H9 (cell line): ENCODE measurements around the gene MUTYH. TPM values are rescaled to one million over a fixed set of nuclear protein-coding genes. Genes with fewer than 3 reads are reported as not detected.

ENCODE experiments used
- DNase-seq: peaks from one replicate; pipeline ENCODE4 v3.0.0-alpha.2; 2017
- H2AFZ ChIP-seq: one replicate; pipeline ENCODE4 v1.6.1; 2013; ENCODE audit warnings: mild to moderate bottlenecking, low read length, control low read depth, moderate library complexity
- H2AK5ac ChIP-seq: 2 replicates; pipeline ENCODE4 v1.6.1; 2013; ENCODE audit warnings: low read length, control low read depth, mixed read lengths; ENCODE audit not compliant: insufficient read length
- H2BK120ac ChIP-seq: one replicate; pipeline ENCODE4 v1.6.1; 2013; ENCODE audit warnings: low read depth, mild to moderate bottlenecking, low read length, control low read depth, inconsistent platforms; ENCODE audit not compliant: poor library complexity, severe bottlenecking
- H2BK12ac ChIP-seq: 2 replicates; pipeline ENCODE4 v1.6.1; 2013; ENCODE audit warnings: low read length, control low read depth, mixed read lengths, low read depth; ENCODE audit not compliant: insufficient read length
- H2BK15ac ChIP-seq: 2 replicates; pipeline ENCODE4 v1.6.1; 2013; ENCODE audit warnings: low read depth, low read length, control low read depth
- H2BK20ac ChIP-seq: one replicate; pipeline ENCODE4 v1.6.1; 2013; ENCODE audit warnings: low read depth, mild to moderate bottlenecking, low read length, control low read depth, inconsistent platforms; ENCODE audit not compliant: poor library complexity, severe bottlenecking
- H2BK5ac ChIP-seq: 2 replicates; pipeline ENCODE4 v1.6.1; 2013; ENCODE audit warnings: low read length, control low read depth, mixed read lengths; ENCODE audit not compliant: insufficient read length
- H3K14ac ChIP-seq: 2 replicates; pipeline ENCODE4 v1.6.1; 2013; ENCODE audit warnings: low read length, control low read depth; ENCODE audit not compliant: insufficient read depth
- H3K18ac ChIP-seq: 2 replicates; pipeline ENCODE4 v1.6.1; 2013; ENCODE audit warnings: low read depth, mild to moderate bottlenecking, mixed read lengths, low read length, control low read depth; ENCODE audit not compliant: insufficient read length
- H3K23ac ChIP-seq: 2 replicates; pipeline ENCODE4 v1.6.1; 2013; ENCODE audit warnings: low read length, control low read depth, mixed read lengths, low read depth; ENCODE audit not compliant: insufficient read length
- H3K23me2 ChIP-seq: 2 replicates; pipeline ENCODE4 v1.6.1; 2013; ENCODE audit warnings: low read depth, mild to moderate bottlenecking, mixed read lengths, low read length, control low read depth; ENCODE audit not compliant: insufficient read length, poor library complexity, severe bottlenecking
- H3K27ac ChIP-seq: 2 replicates; pipeline ENCODE4 v1.5.1; 2013; ENCODE audit warnings: low read length, control low read depth, mixed read lengths, low read depth; ENCODE audit not compliant: insufficient read length
- H3K27me3 ChIP-seq: 2 replicates; pipeline ENCODE4 v1.6.1; 2013; ENCODE audit warnings: low read length, control low read depth, inconsistent platforms; ENCODE audit not compliant: insufficient read depth
- H3K4ac ChIP-seq: 2 replicates; pipeline ENCODE4 v1.6.1; 2013; ENCODE audit warnings: low read depth, mild to moderate bottlenecking, control low read depth, inconsistent platforms, low read length, moderate library complexity
- H3K4me1 ChIP-seq: 2 replicates; pipeline ENCODE4 v1.6.1; 2013; ENCODE audit warnings: low read length, control low read depth, inconsistent platforms; ENCODE audit not compliant: insufficient read depth
- H3K4me2 ChIP-seq: 2 replicates; pipeline ENCODE4 v1.6.1; 2013; ENCODE audit warnings: low read length, control low read depth, mixed read lengths; ENCODE audit not compliant: insufficient read length, insufficient read depth
- H3K56ac ChIP-seq: 2 replicates; pipeline ENCODE4 v1.6.1; 2013; ENCODE audit warnings: low read depth, mild to moderate bottlenecking, mixed read lengths, low read length, control low read depth; ENCODE audit not compliant: insufficient read length
- H3K79me1 ChIP-seq: 2 replicates; pipeline ENCODE4 v1.6.1; 2013; ENCODE audit warnings: low read depth, mild to moderate bottlenecking, moderate library complexity, low read length, control low read depth, inconsistent platforms; ENCODE audit not compliant: insufficient read depth, poor library complexity, severe bottlenecking
- H3K79me2 ChIP-seq: 2 replicates; pipeline ENCODE4 v1.6.1; 2013; ENCODE audit warnings: low read length, control low read depth, inconsistent platforms; ENCODE audit not compliant: insufficient read depth
- H3K9ac ChIP-seq: 2 replicates; pipeline ENCODE4 v1.6.1; 2013; ENCODE audit warnings: low read length, control low read depth, mixed read lengths; ENCODE audit not compliant: insufficient read length; ENCODE audit errors: extremely low read depth
- H3K9me3 ChIP-seq: one replicate; pipeline ENCODE4 v1.6.1; 2013; ENCODE audit warnings: low read depth, low read length, inconsistent platforms; ENCODE audit not compliant: control insufficient read depth
- H3T11ph ChIP-seq: one replicate; pipeline ENCODE4 v1.6.1; 2013; ENCODE audit warnings: mild to moderate bottlenecking, low read length, control low read depth, inconsistent platforms
- H4K20me1 ChIP-seq: one replicate; pipeline ENCODE4 v1.6.1; 2013; ENCODE audit not compliant: control insufficient read depth, insufficient read length, insufficient read depth
- H4K5ac ChIP-seq: 2 replicates; pipeline ENCODE4 v1.6.1; 2013; ENCODE audit warnings: low read depth, mild to moderate bottlenecking, mixed read lengths, low read length, control low read depth; ENCODE audit not compliant: insufficient read length
- H4K8ac ChIP-seq: replicated peaks from 2 replicates; pipeline ENCODE4 v1.6.1; 2013; ENCODE audit warnings: low read length, control low read depth, mixed read lengths, low read depth; ENCODE audit not compliant: insufficient read length
- H4K91ac ChIP-seq: 2 replicates; pipeline ENCODE4 v1.6.1; 2013; ENCODE audit warnings: low read depth, mild to moderate bottlenecking, moderate library complexity, mixed read lengths, low read length, control low read depth; ENCODE audit not compliant: insufficient read length
- H3K27ac Mint-ChIP-seq, 3 experiments: 2 replicates in 2 of 3; 3 replicates in 1 of 3; pipeline ENCODE4 v1.8.0; 2020 to 2021; ENCODE audit warnings: mixed read lengths in 3 of 3, mild to moderate bottlenecking in 1 of 3, moderate library complexity in 1 of 3
- H3K27me3 Mint-ChIP-seq: 2 replicates; pipeline ENCODE4 v1.8.0; 2021; ENCODE audit warnings: low read depth, mild to moderate bottlenecking, moderate library complexity, mixed read lengths
- H3K36me3 Mint-ChIP-seq, 3 experiments: 2 replicates in 2 of 3; 3 replicates in 1 of 3; pipeline ENCODE4 v1.8.0; 2020 to 2021; ENCODE audit warnings: low read depth in 3 of 3, mixed read lengths in 3 of 3; ENCODE audit not compliant: insufficient read depth in 1 of 3
- H3K4me1 Mint-ChIP-seq, 2 experiments: 2 replicates each; pipeline ENCODE4 v1.8.0; 2020; ENCODE audit warnings: mixed read lengths in 2 of 2
- H3K4me3 Mint-ChIP-seq, 2 experiments: 2 replicates in 1 of 2; 3 replicates in 1 of 2; pipeline ENCODE4 v1.8.0; 2020 to 2021; ENCODE audit warnings: mild to moderate bottlenecking in 2 of 2, mixed read lengths in 2 of 2, moderate library complexity in 1 of 2
- H3K9me3 Mint-ChIP-seq, 2 experiments: 2 replicates in 1 of 2; 3 replicates in 1 of 2; pipeline ENCODE4 v1.8.0; 2020; ENCODE audit warnings: mild to moderate bottlenecking in 2 of 2, mixed read lengths in 2 of 2, moderate library complexity in 1 of 2
- WGBS: extraction: QIAGEN DNeasy Blood & Tissue Kit; methylation state at CpG from one replicate; pipeline ENCODE4 v1.1.7; 2013; ENCODE audit warnings: missing lambda C conversion rate, low lambda C conversion rate, mixed read lengths; ENCODE audit not compliant: insufficient read length; ENCODE audit errors: extremely low coverage; 5-methylcytosine and 5-hydroxymethylcytosine counted together
- total RNA-seq: library from RNA; stranded (reverse); gene quantifications from 2 replicates; pipeline ENCODE4 v1.2.1, GENCODE V29; 2021
- TF ChIP-seq, protein P1 (sequence below): fragments of 200-600 bp; sonication (generic); conservative IDR thresholded peaks from 3 replicates; pipeline ENCODE4 v1.8.0; 2021; ENCODE audit warnings: antibody characterized with exemption, mild to moderate bottlenecking

The MUTYH gene
- total RNA-seq, 1 experiment from 2014 or later = 52.6 TPM

DNA sequence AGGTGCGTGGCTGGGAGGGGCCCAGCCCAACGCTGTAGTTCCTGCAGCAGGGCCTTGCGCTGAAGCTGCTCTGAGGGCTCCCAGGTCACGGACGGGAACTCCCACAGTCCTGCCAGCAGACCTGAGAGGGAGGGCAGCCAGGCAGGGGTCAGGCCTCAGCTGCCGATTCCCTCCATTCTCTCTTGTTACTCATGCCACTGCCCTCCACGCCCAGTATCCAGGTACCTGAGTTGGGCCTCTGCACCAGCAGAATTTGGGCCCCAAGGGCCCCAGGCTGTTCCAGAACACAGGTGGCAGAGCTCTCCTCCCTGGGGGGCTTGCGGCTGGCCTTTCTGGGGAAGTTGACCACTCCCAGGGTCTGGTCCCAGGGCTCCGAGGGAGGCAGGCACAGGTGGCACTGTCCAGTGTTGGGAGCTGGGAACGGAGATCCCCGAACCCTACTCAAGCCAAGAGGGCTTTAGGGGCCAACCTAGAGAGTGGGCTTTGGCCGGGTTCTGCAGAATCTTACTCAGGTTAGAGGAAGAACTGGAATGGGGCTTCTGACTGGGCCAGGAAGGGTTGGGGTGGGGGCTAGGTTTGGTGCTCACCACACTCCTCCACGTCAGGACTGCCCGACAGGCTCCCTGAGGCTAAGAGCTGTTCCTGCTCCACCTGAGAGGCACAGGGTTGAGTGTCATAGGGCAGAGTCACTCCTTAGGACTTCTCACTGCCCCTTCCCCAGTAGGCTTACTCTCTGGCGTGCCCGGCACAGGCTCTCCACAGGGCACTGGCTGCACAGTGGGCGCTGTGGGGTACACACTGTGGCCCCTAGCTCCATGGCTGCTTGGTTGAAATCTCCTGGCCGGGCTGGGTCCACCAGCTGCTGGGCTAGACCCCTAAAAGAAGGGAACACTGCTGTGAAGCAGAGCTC is 8.5 kb downstream of the MUTYH start:
- H3K14ac ChIP-seq = no peak overlapping the region
- H4K8ac ChIP-seq = no peak overlapping the region
- H3K79me2 ChIP-seq = no peaks in the 10 kb centered on the region
- H3T11ph ChIP-seq = no peak overlapping the region
- no peak overlapping the region for H2BK20ac ChIP-seq
- no peak overlapping the region for H3K4ac ChIP-seq
- peaks cover 34 to 48% of the 10 kb centered on the region in 2 experiments for H3K4me1 Mint-ChIP-seq
- H3K9ac ChIP-seq = no peak overlapping the region
- no peaks in the 10 kb centered on the region for H4K20me1 ChIP-seq
- H3K27me3 Mint-ChIP-seq = no peaks in the 10 kb centered on the region
- H3K79me1 ChIP-seq = no peaks in the 10 kb centered on the region
- WGBS = no CpG with 5 or more reads among the region's 18 CpGs
- no peak overlapping the region for H2AK5ac ChIP-seq
- H3K4me3 Mint-ChIP-seq = no peak overlapping the region
- DNase-seq = no peak
- no peak overlapping the region for H2AFZ ChIP-seq
- H3K23me2 ChIP-seq = peaks cover 16% of the 10 kb centered on the region
- peaks cover 31 to 58% (median 51%) of the 10 kb centered on the region in 3 experiments; a peak in 6 of 7 replicates for H3K36me3 Mint-ChIP-seq
- H4K91ac ChIP-seq = no peak overlapping the region
- H3K27ac Mint-ChIP-seq = no peak overlapping the region
- TF ChIP-seq, protein P1, sequence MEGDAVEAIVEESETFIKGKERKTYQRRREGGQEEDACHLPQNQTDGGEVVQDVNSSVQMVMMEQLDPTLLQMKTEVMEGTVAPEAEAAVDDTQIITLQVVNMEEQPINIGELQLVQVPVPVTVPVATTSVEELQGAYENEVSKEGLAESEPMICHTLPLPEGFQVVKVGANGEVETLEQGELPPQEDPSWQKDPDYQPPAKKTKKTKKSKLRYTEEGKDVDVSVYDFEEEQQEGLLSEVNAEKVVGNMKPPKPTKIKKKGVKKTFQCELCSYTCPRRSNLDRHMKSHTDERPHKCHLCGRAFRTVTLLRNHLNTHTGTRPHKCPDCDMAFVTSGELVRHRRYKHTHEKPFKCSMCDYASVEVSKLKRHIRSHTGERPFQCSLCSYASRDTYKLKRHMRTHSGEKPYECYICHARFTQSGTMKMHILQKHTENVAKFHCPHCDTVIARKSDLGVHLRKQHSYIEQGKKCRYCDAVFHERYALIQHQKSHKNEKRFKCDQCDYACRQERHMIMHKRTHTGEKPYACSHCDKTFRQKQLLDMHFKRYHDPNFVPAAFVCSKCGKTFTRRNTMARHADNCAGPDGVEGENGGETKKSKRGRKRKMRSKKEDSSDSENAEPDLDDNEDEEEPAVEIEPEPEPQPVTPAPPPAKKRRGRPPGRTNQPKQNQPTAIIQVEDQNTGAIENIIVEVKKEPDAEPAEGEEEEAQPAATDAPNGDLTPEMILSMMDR = no peak
- H2BK15ac ChIP-seq = no peak overlapping the region
- H4K5ac ChIP-seq = no peak overlapping the region
- H3K18ac ChIP-seq = no peak overlapping the region
- H3K4me1 ChIP-seq = peaks cover 4% of the 10 kb centered on the region; the same call in 1 of the 2 replicates
- H2BK12ac ChIP-seq = no peak overlapping the region
- no peak overlapping the region for H2BK120ac ChIP-seq
- no peak overlapping the region for H3K23ac ChIP-seq
- no peaks in the 10 kb centered on the region for H3K27me3 ChIP-seq
- no peak overlapping the region for H3K56ac ChIP-seq
- H2BK5ac ChIP-seq = no peak overlapping the region
- H3K9me3 ChIP-seq = no peaks in the 10 kb centered on the region
- H3K9me3 Mint-ChIP-seq = no peaks in the 10 kb centered on the region
- H3K27ac ChIP-seq = no peak overlapping the region
- H3K4me2 ChIP-seq = no peak overlapping the region
